EL (cell line): Measurements from ENCODE around the gene NOP9.
"Not testable (repeated sequence)": the region's sequence is repeated elsewhere in the genome, so short reads cannot be mapped to it uniquely, and the experiment has no call there.

Source experiments
- DNase-seq: peaks from one replicate; pipeline ENCODE4 v3.0.0-alpha.2; 2016

NOP9 gene

DNA sequence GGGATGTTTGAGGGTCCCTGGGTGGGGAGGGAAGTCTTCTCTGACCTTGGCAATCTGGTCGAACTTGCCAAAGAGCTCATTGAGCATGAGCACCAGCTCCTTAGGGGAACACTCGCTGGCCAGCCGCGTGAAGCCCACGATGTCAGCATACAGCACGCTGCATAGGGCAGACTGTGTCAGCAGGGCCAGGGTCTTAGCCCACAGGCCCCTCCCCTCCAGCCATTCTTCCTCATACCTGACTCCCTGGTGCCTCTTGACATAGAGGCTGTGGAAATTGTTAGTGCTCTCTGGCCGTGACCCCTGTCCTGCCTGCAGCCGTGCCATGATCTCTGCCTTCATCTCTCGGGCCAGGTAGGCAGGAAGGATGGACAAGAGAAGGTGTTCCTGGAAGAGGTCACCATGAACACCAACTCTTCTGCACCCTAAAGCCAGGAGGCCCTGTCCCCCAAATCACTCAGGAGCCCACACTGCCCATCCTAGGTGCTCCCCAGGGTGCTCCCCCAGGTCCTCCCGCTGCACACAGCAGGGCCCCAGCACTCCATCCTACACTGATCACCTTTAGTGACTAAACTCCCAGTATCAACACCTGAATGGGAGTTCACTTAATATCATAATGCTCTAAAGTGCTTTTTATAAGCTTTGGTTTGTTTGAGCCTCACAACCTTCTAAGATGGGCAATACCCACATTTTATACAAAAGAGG, 31.5 kb downstream of the NOP9 start:
- no peak for DNase-seq

DNA sequence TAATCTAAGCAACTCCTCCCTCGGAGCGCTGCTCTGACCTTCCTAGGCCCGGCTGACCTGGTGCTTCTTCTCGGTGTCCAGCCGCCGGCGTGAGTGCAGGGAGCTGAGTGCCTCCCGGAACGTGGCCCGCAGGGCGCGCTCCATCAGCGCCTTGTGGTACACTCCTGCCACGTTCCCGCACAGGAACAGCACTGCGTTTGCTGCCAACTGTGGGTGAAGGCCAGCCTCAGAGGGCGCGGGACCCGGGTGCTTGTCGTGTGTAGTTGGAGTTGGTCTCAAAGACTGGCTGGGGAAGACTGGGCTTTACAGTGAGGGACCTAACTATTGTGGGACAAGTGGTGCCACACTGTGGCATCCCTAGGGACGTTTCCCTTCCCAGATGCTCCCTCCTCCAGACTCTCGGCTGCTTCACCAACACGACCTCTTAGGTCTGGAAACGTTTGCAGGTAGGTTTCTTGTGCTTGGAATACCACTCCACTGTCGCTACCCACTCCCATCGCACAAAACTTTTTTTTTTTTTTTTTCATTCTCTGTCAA, 32.1 kb downstream of the NOP9 start:
- no peak for DNase-seq

DNA sequence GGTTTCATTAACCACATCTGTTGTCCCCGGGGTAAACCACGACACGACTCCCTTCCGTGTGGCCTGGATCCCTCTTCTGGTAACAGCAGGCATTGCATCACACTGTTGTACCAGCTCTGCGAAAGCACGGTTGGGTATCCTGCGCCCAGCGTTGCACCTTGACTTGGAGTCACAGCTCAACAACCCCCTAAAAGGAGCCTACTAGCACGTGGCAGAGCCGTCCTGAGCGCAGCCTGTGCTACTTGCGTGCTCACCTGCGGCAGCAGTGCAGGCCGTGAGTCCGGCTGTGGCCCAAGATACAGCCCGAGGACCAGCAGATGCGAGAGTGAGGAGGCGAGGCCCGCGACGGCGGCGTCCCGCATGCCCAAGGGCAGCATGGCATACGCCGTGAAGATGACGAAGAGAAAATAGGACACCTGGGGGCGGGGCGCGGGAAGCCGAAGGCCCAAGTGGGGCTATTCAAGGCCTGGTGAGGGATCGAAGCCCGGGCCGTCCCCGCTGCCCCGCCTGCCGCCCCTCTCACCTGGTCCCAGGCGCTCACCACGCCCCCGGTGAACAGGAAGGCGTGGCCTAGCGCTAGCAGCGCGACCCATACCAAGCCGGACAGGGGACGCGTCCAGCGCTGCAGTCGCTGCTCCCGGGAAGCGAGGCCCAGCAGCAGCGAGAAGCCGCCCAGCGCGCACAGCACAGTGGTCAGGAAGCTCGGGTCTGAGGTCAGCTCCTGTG, 32.8 kb downstream of the NOP9 start:
- peak; percentile 63 for DNase-seq

DNA sequence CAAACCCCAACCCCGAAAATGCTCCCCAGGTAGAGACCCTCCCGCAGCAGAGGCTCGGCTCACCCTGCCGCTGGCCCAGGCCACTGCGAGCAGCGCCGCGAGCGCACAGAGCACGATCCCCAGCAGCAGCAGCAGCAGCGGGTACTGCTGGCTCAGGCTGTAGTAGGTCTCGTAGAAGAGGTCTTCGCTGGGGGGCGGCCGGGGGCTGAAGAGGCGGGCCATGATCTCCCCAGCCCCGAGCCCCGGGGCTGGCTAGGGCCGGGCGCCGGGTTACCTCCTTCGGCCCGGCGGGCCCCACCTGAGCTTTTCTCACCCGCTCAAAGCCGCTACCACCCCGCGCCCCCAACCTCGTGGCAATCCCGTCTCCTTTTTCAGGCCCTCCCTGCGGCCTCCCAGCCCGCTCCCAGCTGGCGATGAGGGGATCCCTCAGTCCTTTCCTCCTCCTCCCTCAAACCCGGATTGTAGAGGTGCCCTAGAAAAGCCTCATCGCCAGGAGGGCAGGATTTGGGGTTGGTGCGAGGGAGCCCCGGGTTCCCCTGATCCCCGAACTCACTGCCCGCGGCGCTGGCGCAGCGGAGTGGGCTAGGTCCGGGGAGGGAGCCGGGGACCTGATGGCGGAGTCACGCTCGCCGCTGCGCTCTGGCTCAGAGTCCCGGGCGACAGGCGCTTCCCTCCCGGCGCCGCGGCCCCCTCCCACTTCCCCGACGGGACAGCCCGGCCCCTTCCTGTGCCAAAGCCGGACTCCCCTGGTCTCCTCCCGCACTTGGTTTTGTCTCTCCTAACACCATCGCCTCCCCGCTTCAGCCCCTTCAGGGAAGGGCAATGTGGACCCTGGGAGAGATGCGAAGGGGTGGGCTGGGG, 35.0 kb downstream of the NOP9 start, which contains the start of gene ADCY4:
Gene ADCY4 (minus strand): TSS at position 641 of the 861 bp plus-strand sequence. CDS start 419 bp downstream, at position 222.
- peak; percentile 25 for DNase-seq

DNA sequence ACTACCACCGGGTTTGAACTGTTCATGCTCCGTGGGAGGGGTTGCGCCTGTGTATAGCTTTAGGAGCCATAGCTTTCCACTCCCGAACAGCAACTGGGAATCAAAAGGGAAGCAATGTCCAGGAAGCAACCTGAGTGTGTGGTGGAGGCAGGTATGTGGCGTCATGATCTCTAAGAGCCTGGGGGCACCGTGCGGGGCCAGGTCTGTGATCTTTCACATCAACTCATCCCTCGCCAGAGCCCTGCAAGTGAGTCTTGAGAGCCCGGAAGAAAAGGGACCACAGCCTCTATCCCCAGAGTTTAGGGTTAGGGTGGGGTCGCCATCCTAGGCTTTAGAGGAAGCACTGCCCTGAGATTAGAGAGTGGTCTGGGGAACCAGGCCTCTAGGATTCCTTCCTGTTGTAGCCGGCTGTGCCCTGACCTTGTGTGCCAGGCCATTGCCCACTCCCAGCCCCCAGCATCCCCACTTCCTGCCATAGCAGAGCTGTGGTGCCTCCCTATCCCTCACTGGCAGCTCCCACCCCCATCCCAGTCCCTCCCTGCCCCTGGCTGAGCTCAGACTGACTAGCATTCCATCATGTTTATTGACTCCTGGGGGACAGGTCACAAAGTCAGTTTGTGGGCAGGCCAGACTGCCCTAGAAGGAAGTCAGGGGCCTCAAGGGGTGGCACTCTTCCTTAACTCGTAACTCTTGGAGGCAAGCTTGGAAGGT, 36.0 kb downstream of the NOP9 start:
- DNase-seq = peak; percentile 49

DNA sequence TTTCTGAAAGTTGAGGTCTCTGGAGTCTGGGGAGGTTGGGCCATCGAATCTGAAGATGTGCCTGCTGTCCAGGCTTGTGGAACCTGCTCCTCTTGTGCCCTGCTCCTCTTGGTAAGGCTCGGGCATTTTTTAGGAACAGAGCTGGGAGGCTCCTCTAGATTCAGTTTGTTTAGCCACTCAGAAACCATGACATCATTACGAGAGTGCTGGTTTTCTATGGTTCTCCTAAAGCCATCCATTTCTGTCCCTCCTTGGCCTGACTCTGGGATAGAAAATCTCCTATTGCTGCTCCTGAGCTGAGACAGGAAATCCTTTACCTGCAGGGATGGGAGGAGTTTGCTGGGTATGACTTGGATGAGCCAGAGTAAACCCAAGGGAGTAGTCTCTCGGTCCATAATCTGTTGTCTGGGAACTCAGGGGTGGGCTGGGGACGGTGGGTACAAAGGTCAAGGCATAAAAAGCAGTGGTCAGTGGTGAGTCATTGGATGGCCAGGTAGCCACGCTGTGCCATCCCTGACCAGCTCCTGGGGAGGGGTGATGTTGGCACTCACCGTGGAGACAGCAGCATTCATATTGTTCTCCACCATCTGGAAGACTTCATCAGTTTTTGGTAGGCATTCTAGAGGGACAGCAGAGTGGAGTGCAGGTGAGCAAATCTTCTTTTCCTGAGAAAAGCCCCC, 37.6 kb downstream of the NOP9 start:
- DNase-seq = no peak

DNA sequence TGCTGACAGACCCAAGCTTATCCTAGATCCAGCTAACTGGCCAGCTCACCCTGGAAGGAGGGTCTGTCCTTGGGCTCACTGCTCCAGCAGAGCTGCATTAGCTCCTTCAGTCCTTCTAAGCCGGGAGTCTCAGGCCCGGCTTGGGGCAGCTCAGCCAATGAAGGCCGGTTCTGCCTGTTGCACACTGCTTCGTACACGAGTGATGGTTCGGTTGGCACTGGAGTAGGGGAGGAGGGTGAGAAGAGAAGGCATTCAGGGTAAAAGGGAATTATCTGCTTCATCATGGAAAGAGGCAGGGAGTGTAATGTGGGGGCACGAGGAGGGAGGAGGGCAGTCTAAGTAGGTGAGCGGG, 38.1 kb downstream of the NOP9 start:
- DNase-seq = no peak

DNA sequence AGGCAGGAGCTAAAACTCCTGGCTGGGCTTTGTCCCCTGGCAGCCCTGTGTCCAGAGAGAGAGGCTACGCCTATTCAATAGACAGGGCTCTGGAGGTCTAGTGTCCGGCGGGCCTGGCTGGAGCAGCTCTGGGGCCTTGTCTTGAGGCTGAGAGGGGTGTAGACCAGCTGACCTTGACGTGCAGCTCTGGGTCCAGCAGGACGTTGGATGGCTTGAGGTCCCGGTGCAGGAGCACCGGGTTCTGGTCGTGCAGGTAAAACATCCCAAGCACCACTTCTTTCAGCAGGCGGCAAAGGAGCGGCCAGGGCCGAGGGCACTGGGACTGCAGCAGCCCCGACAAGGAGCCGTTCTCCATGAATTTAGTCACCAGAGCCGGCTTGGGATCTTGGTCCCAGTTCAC, 39.2 kb downstream of the NOP9 start:
- no peak for DNase-seq

DNA sequence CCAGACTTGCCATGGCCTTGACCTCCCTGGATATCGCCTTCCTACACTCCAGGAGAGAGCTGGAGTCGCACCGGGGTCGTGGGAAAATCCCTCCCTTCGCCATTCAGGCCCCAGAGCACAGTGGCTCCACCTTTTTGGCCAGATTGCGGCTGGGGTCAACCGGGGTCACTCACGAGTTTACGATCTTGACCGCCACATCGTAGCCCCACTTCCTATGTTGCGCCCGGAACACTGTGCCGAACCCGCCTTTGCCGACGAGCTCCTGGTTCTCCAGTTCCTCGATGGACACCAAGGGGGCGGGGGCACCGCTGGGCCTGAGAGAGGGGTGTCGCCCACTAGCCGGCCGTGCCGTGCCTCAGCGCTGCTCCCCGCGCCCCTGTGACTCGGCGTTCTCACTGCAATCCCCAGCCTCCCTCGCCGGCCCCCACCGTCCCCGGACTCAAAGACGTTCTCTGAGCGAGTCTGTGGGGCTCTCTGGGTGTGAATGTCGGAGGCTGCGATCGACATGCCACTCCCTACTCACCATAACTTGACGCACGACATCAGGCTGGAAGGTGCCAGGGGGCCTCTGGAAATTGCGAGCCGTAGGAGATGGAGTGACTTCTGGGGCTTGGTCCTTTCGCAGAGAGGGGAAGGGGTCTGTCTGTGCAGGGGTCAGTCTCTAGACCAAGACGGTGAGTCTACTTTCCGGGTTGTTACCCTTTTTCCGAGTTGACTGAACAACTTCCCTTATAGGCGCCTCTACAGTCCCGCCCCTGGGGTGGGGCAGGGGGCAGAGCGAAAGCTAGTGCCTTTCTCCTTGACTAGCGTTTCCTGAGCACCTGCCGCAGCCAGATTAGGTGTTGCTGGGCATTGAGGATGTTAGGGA, 39.9 kb downstream of the NOP9 start, which contains the start of gene RIPK3:
Gene RIPK3 (minus strand): TSS at position 708 of the 868 bp plus-strand sequence. CDS start 165 bp downstream, at position 543.
- no peak for DNase-seq

DNA sequence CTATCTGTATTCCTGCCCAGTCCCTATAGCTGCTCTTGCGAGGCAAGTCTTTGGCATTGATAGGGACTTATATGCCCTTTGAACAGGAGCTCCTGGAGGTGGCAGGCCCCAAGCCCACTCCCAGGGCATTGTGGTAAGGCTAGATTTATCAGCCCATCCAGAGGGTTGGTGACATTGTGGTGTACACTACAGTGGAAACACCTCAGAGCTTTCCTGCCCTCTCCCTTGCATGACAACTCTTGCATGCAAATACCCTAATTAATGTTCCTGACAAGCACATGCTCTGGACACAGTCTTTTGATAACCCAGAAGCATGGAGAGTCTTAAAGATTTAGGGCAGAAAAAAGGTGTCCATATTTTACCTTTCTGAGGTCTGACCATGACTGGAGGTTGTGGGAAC, 41.0 kb downstream of the NOP9 start:
- DNase-seq = no peak

DNA sequence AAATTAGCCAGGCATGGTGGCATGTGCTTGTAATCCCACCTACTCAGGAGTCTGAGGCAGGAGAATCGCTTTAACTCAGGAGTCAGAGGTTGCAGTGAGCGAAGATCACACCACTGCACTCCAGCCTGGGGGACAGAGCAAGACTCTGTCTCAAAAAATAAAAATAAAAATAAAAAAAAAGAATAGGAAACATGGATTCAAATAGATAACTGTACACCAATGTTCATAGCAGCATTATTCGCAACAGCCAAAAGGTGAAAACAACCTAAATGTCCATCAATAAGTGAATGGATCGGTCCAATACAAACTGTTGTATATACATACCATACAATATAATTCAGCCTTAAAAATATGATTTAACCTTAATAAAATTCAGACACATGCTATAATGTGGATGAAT, 43.2 kb downstream of the NOP9 start:
- DNase-seq = no peak

DNA sequence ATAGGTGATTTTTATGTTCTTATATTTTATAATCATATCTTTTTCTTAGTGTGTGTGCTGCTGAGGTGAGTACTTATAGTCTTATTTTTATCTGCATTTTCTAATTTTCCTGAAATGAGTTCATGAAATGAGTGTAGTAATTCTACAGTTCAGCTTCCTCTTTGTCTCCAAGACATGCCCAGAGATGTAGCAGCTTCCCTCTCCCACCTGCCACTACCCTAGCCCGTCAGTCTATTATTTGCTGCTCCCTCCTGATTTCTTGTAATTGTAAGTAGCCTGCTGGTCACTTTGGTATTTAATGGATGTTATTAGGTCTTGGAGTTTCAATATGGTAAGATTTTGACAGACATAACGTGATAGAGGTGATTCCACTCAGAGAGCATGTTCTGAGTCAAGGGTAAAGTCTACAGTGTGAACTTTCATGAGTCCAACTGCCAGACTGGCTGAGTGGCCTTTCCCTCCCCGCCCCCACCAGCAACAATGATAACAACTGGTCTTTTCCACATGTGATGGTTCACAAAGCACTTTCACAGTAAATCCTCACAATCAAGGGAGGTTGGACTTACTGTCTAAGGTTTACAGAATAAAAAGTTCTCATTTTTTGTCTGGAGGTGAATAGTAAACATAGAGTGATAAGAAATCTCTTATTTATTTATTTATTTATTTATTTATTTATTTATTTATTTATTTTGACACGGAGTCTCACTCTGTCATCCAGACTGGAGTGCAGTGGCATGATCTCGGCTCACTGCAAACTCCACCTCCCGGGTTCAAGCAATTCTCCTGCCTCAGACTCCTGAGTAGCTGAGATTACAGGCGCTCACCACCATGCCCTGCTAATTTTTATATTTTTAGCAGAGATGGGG, 44.4 kb downstream of the NOP9 start:
- no peak for DNase-seq

DNA sequence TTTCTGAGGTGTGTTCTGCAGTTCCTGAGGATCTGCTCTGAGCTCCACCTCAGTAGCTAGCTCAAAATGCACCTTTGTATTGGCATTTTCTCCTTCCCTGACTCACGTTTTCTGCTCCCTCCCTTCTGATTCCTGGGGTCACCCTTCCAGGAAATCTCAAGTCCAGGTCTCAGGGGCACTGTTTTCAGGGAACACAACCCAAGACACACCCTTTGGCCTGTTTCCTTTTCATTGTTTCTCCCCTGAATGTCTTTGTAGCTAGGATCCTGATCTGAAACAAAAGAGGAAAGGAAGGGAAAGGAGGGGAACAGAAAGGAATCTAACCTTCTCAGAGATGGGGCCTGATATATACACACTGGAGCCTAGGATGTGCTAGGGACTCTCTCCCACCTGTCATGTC, 47.5 kb downstream of the NOP9 start:
- no peak for DNase-seq

DNA sequence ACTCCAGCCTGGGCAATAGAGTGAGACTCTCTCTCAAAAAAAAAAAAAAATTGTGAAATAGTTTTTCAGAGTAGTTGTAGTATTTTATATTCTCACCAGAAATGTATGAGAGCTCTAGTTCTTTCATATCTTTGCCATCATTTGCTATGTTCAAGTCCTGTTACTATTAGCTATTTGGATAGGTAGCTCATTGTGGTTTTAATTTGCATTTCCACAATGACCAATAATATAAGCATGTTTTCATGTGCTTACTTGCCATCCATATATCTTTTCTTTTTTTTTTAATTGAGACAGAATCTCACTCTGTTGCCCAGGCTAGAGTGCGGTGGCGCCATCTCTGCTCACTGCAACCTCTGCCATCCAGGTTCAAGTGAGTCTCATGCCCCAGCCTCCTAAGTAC, 48.5 kb downstream of the NOP9 start:
- DNase-seq = no peak

DNA sequence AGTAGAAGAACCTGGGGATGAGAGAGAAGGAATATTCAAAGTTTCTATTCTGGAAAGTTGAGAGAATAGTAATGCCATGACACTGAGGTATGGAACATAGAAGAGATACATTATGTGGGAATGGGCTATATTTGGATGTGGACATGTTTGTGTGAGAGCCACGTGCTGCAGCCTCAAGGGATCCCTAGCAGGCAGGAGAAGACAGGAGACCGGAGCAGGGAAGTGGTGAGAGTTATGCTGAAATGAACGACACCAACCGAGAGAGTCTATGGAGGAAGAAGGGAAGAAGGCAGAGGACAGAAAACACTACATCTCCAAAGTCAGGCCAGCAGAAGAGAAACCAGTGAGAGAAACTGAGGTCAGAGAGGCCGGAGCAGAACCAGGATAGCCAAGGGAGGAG, 50.1 kb downstream of the NOP9 start:
- DNase-seq = no peak

DNA sequence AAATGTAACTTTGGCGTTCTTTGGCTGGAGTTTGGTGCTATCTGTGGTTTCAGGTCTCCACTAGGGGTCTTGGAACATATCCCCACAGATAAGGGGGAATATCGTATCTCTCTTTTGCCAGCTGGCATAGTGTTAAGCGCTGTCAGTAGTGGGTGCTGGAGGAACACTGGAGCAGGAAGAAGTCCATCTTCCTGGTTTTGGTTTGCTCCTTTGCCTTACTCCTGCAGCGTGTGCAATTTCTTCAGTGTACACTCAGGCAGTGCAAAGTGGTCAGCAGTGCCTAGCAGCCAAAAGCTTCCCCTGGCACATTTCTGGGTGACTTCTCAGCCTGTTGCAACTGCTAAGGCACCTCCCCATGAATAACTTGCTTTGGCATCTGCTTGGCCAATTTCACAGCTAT, 51.9 kb downstream of the NOP9 start:
- peak; percentile 45 for DNase-seq

DNA sequence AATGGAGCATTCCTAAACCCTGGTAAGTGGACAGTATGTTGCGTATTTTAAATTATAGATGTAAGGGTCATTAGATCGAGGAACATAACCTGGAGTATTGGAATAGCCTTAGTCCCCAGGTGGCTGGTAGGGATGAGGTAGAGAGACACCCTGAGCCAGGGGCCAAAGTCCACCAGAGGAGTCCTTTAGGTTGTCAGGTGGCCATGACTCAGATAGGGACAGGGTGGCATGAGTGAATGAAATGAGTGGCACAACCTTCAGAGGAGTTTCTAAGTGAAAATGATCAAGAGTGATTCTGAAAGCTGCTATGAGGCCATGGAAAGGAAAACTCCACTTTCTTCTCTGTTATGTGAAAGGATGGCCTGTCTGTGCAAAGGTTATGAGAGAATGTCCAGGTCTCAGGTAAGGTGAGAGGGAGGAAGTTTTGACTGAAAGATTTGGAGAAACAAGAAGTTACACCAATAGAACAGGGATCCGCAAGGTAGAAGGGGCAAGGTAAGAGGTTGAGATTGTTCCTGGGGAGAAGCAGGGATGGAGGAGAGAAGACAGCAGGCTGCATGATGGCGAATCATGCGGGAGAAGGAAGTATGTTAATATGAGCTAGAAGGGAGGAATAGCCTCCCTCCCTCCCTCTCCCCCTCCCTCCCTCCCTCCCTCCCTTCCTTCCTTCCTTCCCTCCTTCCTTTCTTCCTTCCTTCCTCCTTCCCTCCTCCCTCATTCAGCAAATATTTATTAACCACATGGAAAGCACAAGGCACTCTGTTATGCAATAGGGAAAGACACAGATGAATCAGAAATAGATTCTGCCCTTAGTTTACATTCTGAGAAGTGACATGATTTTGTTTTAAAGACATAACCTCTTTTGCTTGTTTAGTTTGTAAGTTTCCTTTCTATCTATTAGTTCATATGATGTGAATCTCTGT, 54.2 kb downstream of the NOP9 start:
- peak; percentile 61 for DNase-seq

DNA sequence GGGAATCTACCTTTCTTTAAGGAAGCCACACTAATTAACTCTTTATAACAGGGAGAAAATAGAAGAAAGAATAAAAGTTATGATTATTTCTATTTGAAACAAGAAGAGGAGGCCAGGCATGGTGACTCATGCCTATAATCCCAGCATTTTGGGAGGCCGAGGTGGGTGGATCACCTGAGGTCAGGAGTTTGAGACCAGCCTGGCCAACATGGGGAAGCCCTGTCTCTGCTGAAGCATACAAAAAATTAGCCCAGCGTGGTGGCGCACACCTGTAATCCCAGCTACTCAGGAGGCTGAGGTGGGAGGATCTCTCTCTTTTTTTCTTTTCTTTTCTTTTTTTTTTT, 54.8 kb downstream of the NOP9 start:
- DNase-seq = not testable (repeated sequence)

DNA sequence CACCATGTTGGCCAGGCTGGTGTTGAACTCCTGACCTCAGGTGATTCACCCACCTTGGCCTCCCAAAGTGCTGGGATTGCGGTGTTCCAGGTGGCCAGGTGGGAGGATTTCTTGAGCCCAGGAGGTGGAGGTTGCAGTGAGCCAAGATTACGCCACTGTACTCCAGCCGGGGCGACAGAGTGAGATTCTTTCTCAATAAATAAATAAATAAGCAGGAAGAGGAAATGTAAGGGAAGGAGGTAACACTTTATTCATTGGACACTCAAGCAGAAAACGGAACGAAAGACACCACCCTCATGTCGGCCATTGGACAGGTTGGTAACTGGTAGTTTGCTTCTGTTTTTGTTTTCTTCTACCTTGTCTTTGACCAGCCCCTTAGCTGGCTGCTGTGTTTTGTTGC, 55.4 kb downstream of the NOP9 start:
- no peak for DNase-seq
